IMR-90 (cell line): Measurements from ENCODE around the gene FLRT1. TPM values are rescaled to one million over a fixed set of nuclear protein-coding genes. Genes with fewer than 3 reads are reported as not detected.

Experiments used
- ATAC-seq: fragments of 200-7000 bp; cut with Tn5 transposase; 2 replicates; pipeline ENCODE4 v1.9.1; 2020; ENCODE audit warnings: low read depth, mild to moderate bottlenecking, moderate library complexity
- BruUV-seq: library from RNA; stranded (reverse); fragments of 400-500 nt; replicated peaks from 2 replicates; lab custom pipeline; 2021; lab: Mats Ljungman, UMichigan
- CTCF ChIA-PET: fragments of 300-600 bp; formaldehyde crosslinking; extraction: SDS; loops from one replicate; lab custom pipeline; 2021; ENCODE audit warnings: antibody characterized with exemption; lab: Yijun Ruan, JAX
- POLR2A ChIA-PET: fragments of 300-600 bp; sonication (Branson Sonifier 250); formaldehyde crosslinking; loops from one replicate; lab custom pipeline; 2022; ENCODE audit warnings: antibody characterized with exemption; ENCODE audit not compliant: unreplicated experiment; lab: Charles Lee
- DNase-seq: peaks from one replicate; pipeline ENCODE4 v3.0.0; 2013
- H2AFZ ChIP-seq: replicated peaks from 2 replicates; pipeline ENCODE3; 2013; ENCODE audit warnings: low read length, mild to moderate bottlenecking; ENCODE audit not compliant: poor library complexity
- H2AK5ac ChIP-seq: 2 replicates; pipeline ENCODE4 v1.6.1; 2013; ENCODE audit warnings: low read depth, low read length, inconsistent platforms
- H2AK9ac ChIP-seq: replicated peaks from 2 replicates; pipeline ENCODE3; 2013; ENCODE audit warnings: mild to moderate bottlenecking, low read depth, low read length, moderate library complexity; ENCODE audit not compliant: poor library complexity
- H2BK120ac ChIP-seq: 2 replicates; pipeline ENCODE4 v1.6.1; 2013; ENCODE audit warnings: low read depth, low read length, inconsistent platforms
- H2BK15ac ChIP-seq: 3 replicates; pipeline ENCODE4 v1.6.1; 2013; ENCODE audit warnings: low read depth, low read length, inconsistent platforms
- H2BK20ac ChIP-seq: 2 replicates; pipeline ENCODE4 v1.6.1; 2013; ENCODE audit warnings: low read depth, mild to moderate bottlenecking, inconsistent platforms, low read length, moderate library complexity
- H2BK5ac ChIP-seq: 2 replicates; pipeline ENCODE4 v1.6.1; 2013; ENCODE audit warnings: mild to moderate bottlenecking, low read depth, low read length, inconsistent platforms; ENCODE audit not compliant: poor library complexity, severe bottlenecking
- H3K14ac ChIP-seq: replicated peaks from 2 replicates; pipeline ENCODE4 v1.6.1; 2013; ENCODE audit warnings: low read depth, low read length, inconsistent platforms
- H3K18ac ChIP-seq: 2 replicates; pipeline ENCODE4 v1.6.1; 2013; ENCODE audit warnings: low read depth, low read length, control low read depth
- H3K23ac ChIP-seq: 2 replicates; pipeline ENCODE4 v1.6.1; 2013; ENCODE audit warnings: low read depth, low read length, inconsistent platforms
- H3K27ac ChIP-seq: 2 replicates; pipeline ENCODE4 v1.5.1; 2013; ENCODE audit warnings: mild to moderate bottlenecking, control low read depth, low read length; ENCODE audit not compliant: insufficient read depth
- H3K27me3 ChIP-seq: 2 replicates; pipeline ENCODE4 v1.6.1; 2013; ENCODE audit warnings: low read length; ENCODE audit not compliant: control insufficient read depth, insufficient read depth
- H3K36me3 ChIP-seq: 2 replicates; pipeline ENCODE4 v1.6.1; 2013; ENCODE audit warnings: low read length, mixed read lengths; ENCODE audit not compliant: control insufficient read depth, insufficient read depth
- H3K4ac ChIP-seq: 2 replicates; pipeline ENCODE4 v1.6.1; 2013; ENCODE audit warnings: low read depth, low read length, inconsistent platforms
- H3K4me1 ChIP-seq: 2 replicates; pipeline ENCODE4 v1.6.1; 2013; ENCODE audit warnings: low read length, mixed read lengths; ENCODE audit not compliant: control insufficient read depth, insufficient read depth
- H3K4me2 ChIP-seq: 2 replicates; pipeline ENCODE4 v1.6.1; 2013; ENCODE audit warnings: low read depth, mild to moderate bottlenecking, control low read depth, low read length, moderate library complexity
- H3K4me3 ChIP-seq: 2 replicates; pipeline ENCODE4 v1.5.1; 2013; ENCODE audit warnings: low read depth, mild to moderate bottlenecking, control low read depth, low read length, moderate library complexity; ENCODE audit not compliant: insufficient read depth
- H3K56ac ChIP-seq: 2 replicates; pipeline ENCODE4 v1.6.1; 2013; ENCODE audit warnings: low read length, inconsistent platforms; ENCODE audit not compliant: insufficient read depth; ENCODE audit errors: extremely low read depth
- H3K79me1 ChIP-seq, 2 experiments: 2 replicates each; pipeline ENCODE4 v1.6.1; 2013; ENCODE audit warnings: low read length in 2 of 2, inconsistent platforms in 1 of 2, low read depth in 1 of 2
- H3K9ac ChIP-seq: 2 replicates; pipeline ENCODE4 v1.6.1; 2013; ENCODE audit warnings: low read depth, low read length, control low read depth
- H3K9me1 ChIP-seq: 2 replicates; pipeline ENCODE4 v1.6.1; 2013; ENCODE audit warnings: low read length, inconsistent platforms; ENCODE audit not compliant: insufficient read depth
- H3K9me3 ChIP-seq: 2 replicates; pipeline ENCODE4 v1.6.1; 2013; ENCODE audit warnings: low read length; ENCODE audit not compliant: control insufficient read depth, insufficient read depth
- H4K20me1 ChIP-seq: 2 replicates; pipeline ENCODE4 v1.6.1; 2013; ENCODE audit warnings: low read length, inconsistent platforms; ENCODE audit not compliant: insufficient read depth
- H4K5ac ChIP-seq: 2 replicates; pipeline ENCODE4 v1.6.1; 2013; ENCODE audit warnings: mild to moderate bottlenecking, low read depth, low read length, control low read depth
- H4K8ac ChIP-seq, 2 experiments: 2 replicates each; pipeline ENCODE4 v1.6.1; 2013; ENCODE audit warnings: low read depth in 2 of 2, low read length in 2 of 2, control low read depth in 1 of 2, inconsistent platforms in 1 of 2
- H4K91ac ChIP-seq: 2 replicates; pipeline ENCODE4 v1.6.1; 2013; ENCODE audit warnings: low read depth, low read length, inconsistent platforms; ENCODE audit not compliant: insufficient read depth
- BHLHE40 ChIP-seq: fragments of 150-350 bp; IDR thresholded peaks from 2 replicates; pipeline ENCODE4 v1.6.1; 2016; ENCODE audit warnings: mild to moderate bottlenecking, low read depth, low read length
- CEBPB ChIP-seq: IDR thresholded peaks from 2 replicates; pipeline ENCODE4 v1.6.1; 2012; ENCODE audit warnings: low read depth, low read length, improper control_type of control experiment
- CHD1 ChIP-seq: IDR thresholded peaks from 2 replicates; pipeline ENCODE4 v1.6.1; 2012; ENCODE audit warnings: low read depth, low read length, improper control_type of control experiment
- ELK1 ChIP-seq: fragments of 150-350 bp; IDR thresholded peaks from 2 replicates; pipeline ENCODE4 v1.6.1; 2016; ENCODE audit warnings: low read depth, mild to moderate bottlenecking, low read length, moderate library complexity, borderline replicate concordance
- FOS ChIP-seq: fragments of 150-350 bp; IDR thresholded peaks from 2 replicates; pipeline ENCODE4 v1.6.1; 2016; ENCODE audit warnings: low read depth, low read length
- MAFK ChIP-seq: IDR thresholded peaks from 2 replicates; pipeline ENCODE4 v1.6.1; 2012; ENCODE audit warnings: low read depth, low read length, improper control_type of control experiment
- MAZ ChIP-seq: IDR thresholded peaks from 2 replicates; pipeline ENCODE4 v1.6.1; 2012; ENCODE audit warnings: low read depth, mild to moderate bottlenecking, low read length, improper control_type of control experiment, moderate library complexity, borderline replicate concordance
- MXI1 ChIP-seq: IDR thresholded peaks from 2 replicates; pipeline ENCODE4 v1.6.1; 2012; ENCODE audit warnings: low read depth, mild to moderate bottlenecking, low read length, moderate library complexity, borderline replicate concordance
- NFE2L2 ChIP-seq: fragments of 150-350 bp; IDR thresholded peaks from 2 replicates; pipeline ENCODE4 v1.6.1; 2016; ENCODE audit warnings: low read depth, mild to moderate bottlenecking, low read length
- POLR2A ChIP-seq: IDR thresholded peaks from 2 replicates; pipeline ENCODE4 v1.6.1; 2012; ENCODE audit warnings: mild to moderate bottlenecking, low read depth, low read length
- RAD21 ChIP-seq: IDR thresholded peaks from 2 replicates; pipeline ENCODE4 v1.6.1; 2012; ENCODE audit warnings: low read length, improper control_type of control experiment
- RCOR1 ChIP-seq: IDR thresholded peaks from 2 replicates; pipeline ENCODE4 v1.6.1; 2012; ENCODE audit warnings: mild to moderate bottlenecking, low read length, improper control_type of control experiment; ENCODE audit not compliant: insufficient replicate concordance
- RFX5 ChIP-seq: IDR thresholded peaks from 2 replicates; pipeline ENCODE4 v1.8.0; 2012; ENCODE audit warnings: low read depth, mild to moderate bottlenecking, low read length, moderate library complexity
- SMC3 ChIP-seq: fragments of 150-350 bp; IDR thresholded peaks from 2 replicates; pipeline ENCODE4 v1.6.1; 2016; ENCODE audit warnings: low read depth, mild to moderate bottlenecking, antibody characterized with exemption, low read length, moderate library complexity
- WGBS, 2 experiments: methylation state at CpG; one replicate each; pipeline versions ENCODE4 v1.1.5 to v1.1.7; 2013; ENCODE audit warnings: missing lambda C conversion rate in 2 of 2; ENCODE audit not compliant: insufficient read length in 1 of 2; ENCODE audit errors: extremely low coverage in 2 of 2; 5-methylcytosine and 5-hydroxymethylcytosine counted together
- dilution Hi-C: fragments of 300-500 bp; cut with HindIII; formaldehyde crosslinking; loops from one replicate; pipeline ENCODE4 v1.14.3; 2018; ENCODE audit warnings: low sequenced_read_pairs; ENCODE audit not compliant: unreplicated experiment
- in situ Hi-C: fragments of 300-500 bp; cut with MboI; formaldehyde crosslinking; loops from 3 replicates; pipeline ENCODE4 v1.14.3; 2019; ENCODE audit warnings: low sequenced_read_pairs, inconsistent platforms, mixed read lengths
- intact Hi-C: fragments of 100-400 bp; cut with micrococcal nuclease; formaldehyde crosslinking; loops from 2 replicates; pipeline ENCODE4 v1.10.0; 2022
- polyA plus RNA-seq, 3 experiments: library from polyadenylated mRNA; depleted of rRNA; stranded (reverse); fragments of >200 nt; gene quantifications; 2 replicates each; pipeline ENCODE4 v1.2.3, GENCODE V29; 2012; ENCODE audit warnings: low replicate concordance in 1 of 3
- total RNA-seq: library from RNA; depleted of rRNA; stranded (reverse); fragments of >200 nt; gene quantifications from 2 replicates; pipeline ENCODE4 v1.2.3, GENCODE V29; 2012
- TF ChIP-seq, protein P1 (sequence below): conservative IDR thresholded peaks from 2 replicates; pipeline ENCODE4 v1.5.1; 2012; ENCODE audit warnings: mild to moderate bottlenecking, low read depth, low read length, improper control_type of control experiment
- TF ChIP-seq, protein P2 (sequence below): fragments of 150-350 bp; IDR thresholded peaks from 2 replicates; pipeline ENCODE4 v1.6.1; 2017; ENCODE audit warnings: mild to moderate bottlenecking, antibody characterized with exemption, low read length, low read depth

FLRT1 gene
- total and polyA plus RNA-seq, 2 of the 4 experiments (the other 2 are of a cell fraction) = under 0.01 to 0.07 TPM

DNA sequence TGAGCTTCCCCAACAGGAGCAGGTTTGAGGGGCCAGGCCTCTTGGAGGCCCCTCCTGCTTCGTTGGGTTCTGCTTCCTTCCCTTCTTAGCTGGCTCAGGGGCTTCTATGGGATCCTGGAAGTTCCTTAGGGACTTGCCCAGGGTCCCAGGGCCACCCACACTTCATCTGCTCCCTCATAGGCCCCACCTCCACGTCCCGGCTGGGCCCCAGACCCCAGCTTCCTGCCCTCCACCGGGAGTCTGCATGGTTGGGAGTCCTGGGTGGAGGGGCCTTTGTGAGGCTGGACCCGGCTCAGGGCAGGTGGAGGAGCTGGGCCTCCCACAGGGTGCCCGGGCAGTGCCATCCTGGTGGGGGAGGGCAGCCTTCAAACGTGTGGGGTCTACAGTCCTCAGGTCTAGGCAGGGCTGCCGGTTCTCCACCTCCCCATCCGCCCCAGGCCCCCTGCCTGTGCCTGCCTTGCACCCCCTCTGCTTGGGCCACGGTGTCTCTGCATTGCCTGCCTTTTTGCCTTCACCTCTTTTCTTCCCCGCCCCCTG lies 37.9 kb upstream of the FLRT1 start:
- Histone ChIP-seq H2BK20ac (no peak overlapping the region), H3K18ac (no peak overlapping the region), H3K14ac (no peak overlapping the region), H3K79me1 (peaks cover 9 to 24% of the 10 kb centered on the region in 2 experiments; a peak in 3 of 4 replicates), H2BK5ac (no peak overlapping the region), H3K23ac (no peak overlapping the region), H3K27ac (no peak overlapping the region), H4K5ac (no peak overlapping the region), H3K56ac (no peak overlapping the region), H2BK120ac (no peak overlapping the region), H3K9me1 (0 out of 2 replicates have a peak, but pooled peaks cover 3% of the 10 kb centered on the region), H3K9ac (no peak overlapping the region), H2BK15ac (no peak overlapping the region), H2AK9ac (no peak overlapping the region), H3K4me1 (0 out of 2 replicates have a peak, but pooled peaks cover 1% of the 10 kb centered on the region), H3K4me3 (no peak overlapping the region), H4K20me1 (peaks cover 32% of the 10 kb centered on the region), H3K36me3 (peaks cover 45% of the 10 kb centered on the region), H3K4me2 (no peak overlapping the region), H3K27me3 (no peaks in the 10 kb centered on the region), H3K9me3 (no peaks in the 10 kb centered on the region), H2AFZ (no peak overlapping the region), H4K8ac (no peak overlapping the region), H3K4ac (no peak overlapping the region), H4K91ac (no peak overlapping the region), H2AK5ac (no peak overlapping the region)
- dilution Hi-C loops (no loop called here), in situ Hi-C loops (no loop called here), intact Hi-C loops (no loop called here)
- BruUV-seq = no TSS peak
- WGBS, 2 experiments = no CpG with 5 or more reads among the region's 11 CpGs
- ChIA-PET CTCF (no interaction called here), POLR2A (no interaction called here)
- ATAC-seq (no peak), DNase-seq (no peak)
- TF ChIP-seq NFE2L2 (no peak), FOS (no peak), ELK1 (no peak), MAFK (no peak), RAD21 (no peak), CHD1 (no peak), MAZ (no peak), RFX5 (no peak), SMC3 (no peak), POLR2A (no peak), BHLHE40 (no peak), CEBPB (no peak), RCOR1 (no peak), MXI1 (no peak)
- TF ChIP-seq, protein P1, sequence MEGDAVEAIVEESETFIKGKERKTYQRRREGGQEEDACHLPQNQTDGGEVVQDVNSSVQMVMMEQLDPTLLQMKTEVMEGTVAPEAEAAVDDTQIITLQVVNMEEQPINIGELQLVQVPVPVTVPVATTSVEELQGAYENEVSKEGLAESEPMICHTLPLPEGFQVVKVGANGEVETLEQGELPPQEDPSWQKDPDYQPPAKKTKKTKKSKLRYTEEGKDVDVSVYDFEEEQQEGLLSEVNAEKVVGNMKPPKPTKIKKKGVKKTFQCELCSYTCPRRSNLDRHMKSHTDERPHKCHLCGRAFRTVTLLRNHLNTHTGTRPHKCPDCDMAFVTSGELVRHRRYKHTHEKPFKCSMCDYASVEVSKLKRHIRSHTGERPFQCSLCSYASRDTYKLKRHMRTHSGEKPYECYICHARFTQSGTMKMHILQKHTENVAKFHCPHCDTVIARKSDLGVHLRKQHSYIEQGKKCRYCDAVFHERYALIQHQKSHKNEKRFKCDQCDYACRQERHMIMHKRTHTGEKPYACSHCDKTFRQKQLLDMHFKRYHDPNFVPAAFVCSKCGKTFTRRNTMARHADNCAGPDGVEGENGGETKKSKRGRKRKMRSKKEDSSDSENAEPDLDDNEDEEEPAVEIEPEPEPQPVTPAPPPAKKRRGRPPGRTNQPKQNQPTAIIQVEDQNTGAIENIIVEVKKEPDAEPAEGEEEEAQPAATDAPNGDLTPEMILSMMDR = no peak
- TF ChIP-seq, protein P2, sequence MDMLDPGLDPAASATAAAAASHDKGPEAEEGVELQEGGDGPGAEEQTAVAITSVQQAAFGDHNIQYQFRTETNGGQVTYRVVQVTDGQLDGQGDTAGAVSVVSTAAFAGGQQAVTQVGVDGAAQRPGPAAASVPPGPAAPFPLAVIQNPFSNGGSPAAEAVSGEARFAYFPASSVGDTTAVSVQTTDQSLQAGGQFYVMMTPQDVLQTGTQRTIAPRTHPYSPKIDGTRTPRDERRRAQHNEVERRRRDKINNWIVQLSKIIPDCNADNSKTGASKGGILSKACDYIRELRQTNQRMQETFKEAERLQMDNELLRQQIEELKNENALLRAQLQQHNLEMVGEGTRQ = no peak
